AG04450 (cell line): ENCODE results near the gene EIF3I. TPM values are rescaled to one million over a fixed set of nuclear protein-coding genes. Genes with fewer than 3 reads are reported as not detected.

Experiments used
- CTCF ChIA-PET: fragments of 300-600, 350-600 bp; formaldehyde crosslinking; extraction: SDS; loops from one replicate; lab custom pipeline; 2022; ENCODE audit warnings: antibody characterized with exemption, inconsistent platforms; lab: Charles Lee
- POLR2A ChIA-PET: fragments of 350-600 bp; formaldehyde crosslinking; extraction: SDS; loops from one replicate; lab custom pipeline; 2021; ENCODE audit warnings: antibody characterized with exemption, inconsistent platforms; lab: Yijun Ruan, JAX
- DNase-seq: peaks from one replicate; pipeline ENCODE4 v3.0.0-alpha.2; 2011; ENCODE audit warnings: low read depth, low spot score
- H3K27ac ChIP-seq: one replicate; pipeline ENCODE4 v1.5.1; 2012; ENCODE audit warnings: low read depth, low read length, control low read depth
- H3K27me3 ChIP-seq: one replicate; pipeline ENCODE4 v1.6.0; 2012; ENCODE audit warnings: low read length; ENCODE audit not compliant: control insufficient read depth, insufficient read depth
- H3K4me3 ChIP-seq: 2 replicates; pipeline ENCODE4 v1.5.1; 2011; ENCODE audit warnings: mild to moderate bottlenecking, low read depth, low read length, control low read depth
- H3K9me3 ChIP-seq: 2 replicates; pipeline ENCODE4 v1.5.1; 2012; ENCODE audit warnings: low read length; ENCODE audit not compliant: control insufficient read depth, insufficient read depth
- polyA plus RNA-seq: library from polyadenylated mRNA; depleted of rRNA; stranded (reverse); fragments of >200 nt; gene quantifications from 2 replicates; pipeline ENCODE4 v1.2.3, GENCODE V29; 2011; rRNA removed
- small RNA-seq: library from RNA; depleted of rRNA; stranded (forward); fragments of <200 nt; gene quantifications from one replicate; pipeline ENCODE3, GENCODE V24; 2012; ENCODE audit warnings: low read depth; ENCODE audit not compliant: insufficient read length
- TF ChIP-seq, protein P1 (sequence below): IDR thresholded peaks from 2 replicates; pipeline ENCODE4 v1.5.1; 2011; ENCODE audit warnings: low read depth, low read length, control low read depth, inconsistent platforms

The EIF3I gene
- polyA plus RNA-seq, 1 experiment, result 357 TPM

DNA sequence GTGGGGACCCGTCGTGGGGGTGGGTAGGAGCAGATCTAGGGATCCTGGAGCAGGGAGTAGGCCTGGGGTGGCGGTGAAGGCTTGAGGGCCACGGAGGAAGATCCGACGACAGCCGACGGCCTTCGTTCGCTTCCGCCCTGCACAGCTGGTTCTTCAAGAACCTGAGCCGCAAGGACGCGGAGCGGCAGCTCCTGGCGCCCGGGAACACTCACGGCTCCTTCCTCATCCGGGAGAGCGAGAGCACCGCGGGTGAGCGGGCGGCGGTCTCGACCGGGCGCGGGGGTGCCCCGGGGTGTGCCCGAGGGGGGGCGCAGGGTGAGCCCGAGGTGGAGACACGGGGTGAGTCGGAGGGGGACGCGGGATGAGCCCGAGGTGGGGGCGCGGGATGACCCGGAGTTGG lies 53.2 kb downstream of the EIF3I start:
- H3K27me3 ChIP-seq, result peaks cover 31% of the 10 kb centered on the region

DNA sequence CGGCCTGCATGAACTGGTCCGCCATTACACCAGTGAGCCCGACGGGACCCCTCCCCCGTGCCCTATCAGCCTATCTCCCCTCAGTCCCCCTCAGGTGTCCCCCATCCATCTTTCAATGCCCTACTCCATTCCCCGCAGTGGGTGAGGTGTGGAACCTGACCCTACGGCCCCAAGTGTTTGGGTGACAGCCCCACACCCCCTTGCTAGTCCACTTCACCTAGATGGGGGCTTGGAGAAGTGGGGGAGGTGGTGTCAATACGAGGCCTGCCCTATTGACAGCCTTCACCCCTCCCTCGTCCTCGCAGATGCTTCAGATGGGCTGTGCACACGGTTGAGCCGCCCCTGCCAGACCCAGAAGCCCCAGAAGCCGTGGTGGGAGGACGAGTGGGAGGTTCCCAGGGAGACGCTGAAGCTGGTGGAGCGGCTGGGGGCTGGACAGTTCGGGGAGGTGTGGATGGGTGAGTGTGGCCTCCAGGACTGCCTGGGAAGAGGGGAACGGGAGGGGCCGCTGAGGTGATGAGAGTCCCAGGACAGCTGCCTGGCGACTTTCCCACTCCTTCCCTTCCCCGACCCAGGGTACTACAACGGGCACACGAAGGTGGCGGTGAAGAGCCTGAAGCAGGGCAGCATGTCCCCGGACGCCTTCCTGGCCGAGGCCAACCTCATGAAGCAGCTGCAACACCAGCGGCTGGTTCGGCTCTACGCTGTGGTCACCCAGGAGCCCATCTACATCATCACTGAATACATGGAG lies 54.0 kb downstream of the EIF3I start:
- CTCF ChIA-PET, result no interaction called here
- Histone ChIP-seq H3K4me3 (no peak overlapping the region), H3K27me3 (peaks cover 31% of the 10 kb centered on the region), H3K27ac (no peak overlapping the region), H3K9me3 (peaks cover 9% of the 10 kb centered on the region; the same call in 1 of the 2 replicates)
- TF ChIP-seq, protein P1, sequence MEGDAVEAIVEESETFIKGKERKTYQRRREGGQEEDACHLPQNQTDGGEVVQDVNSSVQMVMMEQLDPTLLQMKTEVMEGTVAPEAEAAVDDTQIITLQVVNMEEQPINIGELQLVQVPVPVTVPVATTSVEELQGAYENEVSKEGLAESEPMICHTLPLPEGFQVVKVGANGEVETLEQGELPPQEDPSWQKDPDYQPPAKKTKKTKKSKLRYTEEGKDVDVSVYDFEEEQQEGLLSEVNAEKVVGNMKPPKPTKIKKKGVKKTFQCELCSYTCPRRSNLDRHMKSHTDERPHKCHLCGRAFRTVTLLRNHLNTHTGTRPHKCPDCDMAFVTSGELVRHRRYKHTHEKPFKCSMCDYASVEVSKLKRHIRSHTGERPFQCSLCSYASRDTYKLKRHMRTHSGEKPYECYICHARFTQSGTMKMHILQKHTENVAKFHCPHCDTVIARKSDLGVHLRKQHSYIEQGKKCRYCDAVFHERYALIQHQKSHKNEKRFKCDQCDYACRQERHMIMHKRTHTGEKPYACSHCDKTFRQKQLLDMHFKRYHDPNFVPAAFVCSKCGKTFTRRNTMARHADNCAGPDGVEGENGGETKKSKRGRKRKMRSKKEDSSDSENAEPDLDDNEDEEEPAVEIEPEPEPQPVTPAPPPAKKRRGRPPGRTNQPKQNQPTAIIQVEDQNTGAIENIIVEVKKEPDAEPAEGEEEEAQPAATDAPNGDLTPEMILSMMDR, result no peak
- POLR2A ChIA-PET, result interaction anchor here (0.7 kb wide), 1 partner anchor 35 kb away, joined by 3 read pairs; no protein-coding TSS in a partner anchor
- DNase-seq, result no peak

More for the DNA sequence above, 53.2 kb downstream of the EIF3I start:
- Histone ChIP-seq H3K27ac (no peak overlapping the region), H3K4me3 (no peak overlapping the region), H3K9me3 (peaks cover 9% of the 10 kb centered on the region; the same call in 1 of the 2 replicates)
- ChIA-PET CTCF (no interaction called here), POLR2A (no interaction called here)
- TF ChIP-seq, protein P1, result no peak
- DNase-seq, result no peak

Small RNA genes within 50 kb of the gene (small RNA-seq; reads per million reads assigned to genes)
- gene RF00017, result not detected

Other genes starting within 250 kb of the EIF3I start
- gene KHDRBS1, start 208.5 kb upstream of the EIF3I start, polyA plus RNA-seq, result 76.2 and 76.6 TPM in 2 replicates
- 16.2 and 21.0 TPM in 2 replicates for gene TMEM39B, start 149.5 kb upstream of the EIF3I start, polyA plus RNA-seq
- 45.9 and 54.4 TPM in 2 replicates for gene KPNA6, start 114.4 kb upstream of the EIF3I start, polyA plus RNA-seq
- gene TXLNA, start 42.7 kb upstream of the EIF3I start, polyA plus RNA-seq, result 49.3 and 52.8 TPM in 2 replicates
- gene CCDC28B, start 21.8 kb upstream of the EIF3I start, polyA plus RNA-seq, result 17.6 and 20.8 TPM in 2 replicates
- 1.2 and 1.3 TPM in 2 replicates for gene IQCC, start 16.7 kb upstream of the EIF3I start, polyA plus RNA-seq
- not detected in 2 replicates for gene DCDC2B, start 13.3 kb upstream of the EIF3I start, polyA plus RNA-seq
- gene TMEM234, start 54 bp upstream of the EIF3I start, polyA plus RNA-seq, result 17.3 and 18.6 TPM in 2 replicates
- 0.40 and 0.43 TPM in 2 replicates for gene FAM167B, start 24.8 kb downstream of the EIF3I start, polyA plus RNA-seq
- gene LCK, start 28.9 kb downstream of the EIF3I start, polyA plus RNA-seq, result not detected in 2 replicates
- gene HDAC1, start 69.7 kb downstream of the EIF3I start, polyA plus RNA-seq, result 157 and 172 TPM in 2 replicates
- gene MARCKSL1, start 113.8 kb downstream of the EIF3I start, polyA plus RNA-seq, result 196 and 200 TPM in 2 replicates
- gene FAM229A, start 140.1 kb downstream of the EIF3I start, polyA plus RNA-seq, result 1.4 and 1.6 TPM in 2 replicates
- 0.33 and 0.45 TPM in 2 replicates for gene TSSK3, start 140.1 kb downstream of the EIF3I start, polyA plus RNA-seq
- gene BSDC1, start 172.0 kb downstream of the EIF3I start, polyA plus RNA-seq, result 45.3 and 53.1 TPM in 2 replicates
- not detected in 2 replicates for gene ZBTB8B, start 242.7 kb downstream of the EIF3I start, polyA plus RNA-seq